Peyer's patch (tissue), 4 donors: ENCODE results near the gene IRF5. TPM values are rescaled to one million over a fixed set of nuclear protein-coding genes. Genes with fewer than 3 reads are reported as not detected.

Source experiments
- DNase-seq, 3 donors: peaks; one replicate each; pipeline ENCODE4 v3.0.0-alpha.2; 2017 to 2019
- H3K27ac ChIP-seq, 4 donors: fragments of 200-600 bp; sonication (generic); one replicate each; pipeline ENCODE4 v1.5.1; 2016 to 2019
- H3K27me3 ChIP-seq, 2 donors: fragments of 200-600 bp; sonication (generic); one replicate each; pipeline ENCODE4 v1.5.1; 2019
- H3K36me3 ChIP-seq, 3 donors: fragments of 200-600 bp; sonication (generic); one replicate each; pipeline ENCODE4 v1.5.1; 2016 to 2019
- H3K4me1 ChIP-seq, 4 donors: fragments of 200-600 bp; sonication (generic); one replicate each; pipeline ENCODE4 v1.5.1; 2016 to 2019
- H3K4me3 ChIP-seq, 4 donors: fragments of 200-600 bp; sonication (generic); 1 replicate in 3 of 4; 2 replicates in 1 of 4; pipeline ENCODE4 v1.5.1; 2016 to 2019; ENCODE audit warnings: mild to moderate bottlenecking in 1 of 4
- H3K9me3 ChIP-seq, 4 donors: fragments of 200-600 bp; sonication (generic); one replicate each; pipeline ENCODE4 v1.5.1; 2016 to 2019; ENCODE audit warnings: mild to moderate bottlenecking in 1 of 4
- CTCF ChIP-seq, 6 experiments: fragments of 450-650 bp in 4 of 6; fragments of 200-600 bp in 2 of 6; sonication (generic) in 1 of 6; IDR thresholded peaks; one replicate each; pipeline ENCODE4 v1.5.1; 2017 to 2019; ENCODE audit warnings: antibody characterized with exemption in 6 of 6, mild to moderate bottlenecking in 3 of 6, moderate library complexity in 1 of 6
- POLR2A ChIP-seq, 2 donors: fragments of 450-650 bp; IDR thresholded peaks; one replicate each; pipeline ENCODE4 v1.5.1; 2017; ENCODE audit warnings: antibody characterized with exemption in 2 of 2, mild to moderate bottlenecking in 2 of 2, moderate library complexity in 2 of 2
- small RNA-seq, 2 donors: library from RNA; depleted of rRNA; stranded (forward); fragments of <200 nt; gene quantifications; one replicate each; pipeline ENCODE3, GENCODE V24; 2016
- total RNA-seq, 4 donors: library from RNA; depleted of rRNA; stranded (reverse); fragments of >200 nt; gene quantifications; one replicate each; pipeline ENCODE4 v1.1.0, GENCODE V29; 2016

Gene IRF5
- total RNA-seq, 4 donors from 2014 or later, result 16.9 to 27.1 (median 21.7) TPM

GRCh38 chr7:128997181-128997580, 59.5 kb downstream of the IRF5 start:
- no peak overlapping the region for H3K27ac ChIP-seq
- H3K36me3 ChIP-seq, result peaks cover 0 to 95% (median 3%) of the 10 kb centered on the region in 3 donors
- no peak for DNase-seq
- no peak overlapping the region for H3K4me3 ChIP-seq
- no peaks in the 10 kb centered on the region for H3K9me3 ChIP-seq
- H3K27me3 ChIP-seq, result no peaks in the 10 kb centered on the region
- no peaks in the 10 kb centered on the region for H3K4me1 ChIP-seq
- no peak for TF ChIP-seq CTCF (IDR thresholded peaks at IDR 0.05)
- TF ChIP-seq POLR2A (IDR thresholded peaks at IDR 0.05), result no peak

Small RNA genes within 50 kb of the gene (small RNA-seq; reads per million reads assigned to genes)
- 0 reads per million in 2 donors for gene RN7SL306P

Other genes starting within 250 kb of the IRF5 start
- gene CALU, start 198.6 kb upstream of the IRF5 start, total RNA-seq, result 10 to 100 TPM; 21.6 to 42.1 (median 27.6) TPM
- not detected for gene OPN1SW, start 162.1 kb upstream of the IRF5 start, total RNA-seq
- 10 to 100 TPM in 2 of 4 donors, 1 to 10 TPM in 1, under 1 TPM in 1; 0.35 to 35.5 (median 6.1) TPM for gene CCDC136, start 146.0 kb upstream of the IRF5 start, total RNA-seq
- gene FLNC, start 107.5 kb upstream of the IRF5 start, total RNA-seq, result 10 to 100 TPM in 1 of 4 donors, 1 to 10 TPM in 3; 4.2 to 23.1 (median 6.5) TPM
- 10 to 100 TPM; 71.3 to 88.3 (median 84.6) TPM for gene ATP6V1F, start 75.1 kb upstream of the IRF5 start, total RNA-seq
- 10 to 100 TPM in 1 of 4 donors, 1 to 10 TPM in 3; 3.3 to 14.1 (median 6.7) TPM for gene KCP, start 27.2 kb upstream of the IRF5 start, total RNA-seq
- gene TNPO3, start 117.2 kb downstream of the IRF5 start, total RNA-seq, result 10 to 100 TPM; 25.2 to 55.3 (median 42.1) TPM
- gene TSPAN33, start 206.8 kb downstream of the IRF5 start, total RNA-seq, result 10 to 100 TPM in 1 of 4 donors, 1 to 10 TPM in 3; 1.0 to 28.9 (median 3.5) TPM